Stomach (tissue), 4 donors: ENCODE data around the gene SFT2D3.

Experiments used
- EP300 ChIP-seq: sonication (generic); formaldehyde crosslinking; IDR thresholded peaks from one replicate; pipeline ENCODE4 v1.6.1; 2017; ENCODE audit warnings: antibody characterized with exemption
- POLR2AphosphoS5 ChIP-seq, 3 donors: sonication (generic); formaldehyde crosslinking; IDR thresholded peaks; one replicate each; pipeline ENCODE4 v1.6.1; 2016; ENCODE audit warnings: antibody characterized with exemption in 3 of 3
- TF ChIP-seq, protein P1 (sequence below), 7 experiments: fragments of 450-650 bp in 4 of 7; fragments of 200-600 bp in 3 of 7; sonication (generic) in 3 of 7; IDR thresholded peaks; one replicate each; pipeline ENCODE4 v1.5.1; 2016 to 2019; ENCODE audit warnings: antibody characterized with exemption in 7 of 7, control low read depth in 2 of 7, mild to moderate bottlenecking in 1 of 7

DNA sequence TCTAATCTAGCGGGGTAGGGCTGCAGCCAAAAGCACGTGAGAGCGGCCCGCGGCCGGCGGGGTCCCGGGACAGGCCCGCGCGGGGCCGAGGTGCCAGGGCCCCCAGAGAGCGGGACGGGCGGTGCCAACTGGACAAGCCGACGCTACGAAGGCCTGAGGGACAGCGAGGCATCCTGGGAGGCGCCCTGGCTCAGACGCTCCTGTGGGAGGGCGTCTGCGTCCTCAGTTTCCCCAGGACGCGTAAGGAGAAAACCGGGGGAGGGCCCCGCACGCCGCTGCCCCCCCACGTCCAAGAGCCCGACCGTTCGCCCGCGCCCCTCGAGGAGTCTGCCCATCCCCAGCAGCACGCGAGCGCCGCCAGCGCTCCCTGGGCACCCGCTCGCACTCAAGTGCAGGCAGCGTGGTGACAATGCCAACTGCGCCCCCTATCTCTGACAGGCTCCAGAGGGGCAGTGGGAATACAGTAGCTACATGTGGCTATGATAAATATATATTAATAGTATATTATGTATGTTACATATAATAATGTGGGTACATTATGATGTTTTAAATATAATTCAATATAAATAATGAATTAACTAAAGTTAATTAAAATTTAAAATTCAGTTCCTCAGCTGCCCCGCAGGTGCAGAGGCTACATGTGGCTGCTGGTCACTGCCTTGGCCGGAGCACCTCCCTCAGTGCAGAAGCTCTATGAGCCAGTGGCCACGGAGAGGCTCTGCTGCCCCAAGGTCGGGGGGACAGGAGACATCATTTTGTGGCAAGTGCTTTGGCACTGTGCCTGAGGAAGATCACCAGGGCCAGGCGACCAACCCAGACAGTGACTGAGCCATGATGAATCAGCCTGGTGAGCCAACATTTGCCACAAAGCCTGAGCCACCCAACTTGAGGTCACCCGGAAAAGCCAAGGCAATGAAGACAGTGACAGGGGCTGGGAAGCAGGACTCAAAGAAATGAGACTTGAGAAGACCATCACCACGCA, 5.5 kb upstream of the SFT2D3 start:
- TF ChIP-seq, protein P1, sequence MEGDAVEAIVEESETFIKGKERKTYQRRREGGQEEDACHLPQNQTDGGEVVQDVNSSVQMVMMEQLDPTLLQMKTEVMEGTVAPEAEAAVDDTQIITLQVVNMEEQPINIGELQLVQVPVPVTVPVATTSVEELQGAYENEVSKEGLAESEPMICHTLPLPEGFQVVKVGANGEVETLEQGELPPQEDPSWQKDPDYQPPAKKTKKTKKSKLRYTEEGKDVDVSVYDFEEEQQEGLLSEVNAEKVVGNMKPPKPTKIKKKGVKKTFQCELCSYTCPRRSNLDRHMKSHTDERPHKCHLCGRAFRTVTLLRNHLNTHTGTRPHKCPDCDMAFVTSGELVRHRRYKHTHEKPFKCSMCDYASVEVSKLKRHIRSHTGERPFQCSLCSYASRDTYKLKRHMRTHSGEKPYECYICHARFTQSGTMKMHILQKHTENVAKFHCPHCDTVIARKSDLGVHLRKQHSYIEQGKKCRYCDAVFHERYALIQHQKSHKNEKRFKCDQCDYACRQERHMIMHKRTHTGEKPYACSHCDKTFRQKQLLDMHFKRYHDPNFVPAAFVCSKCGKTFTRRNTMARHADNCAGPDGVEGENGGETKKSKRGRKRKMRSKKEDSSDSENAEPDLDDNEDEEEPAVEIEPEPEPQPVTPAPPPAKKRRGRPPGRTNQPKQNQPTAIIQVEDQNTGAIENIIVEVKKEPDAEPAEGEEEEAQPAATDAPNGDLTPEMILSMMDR (IDR thresholded peaks at IDR 0.05): peak in 5 of 7 experiments; percentile 10 to 54 (median 33)
- TF ChIP-seq EP300 (no peak), POLR2AphosphoS5 (IDR thresholded peaks at IDR 0.05) (no peak)
